HG02759 (cell line): ENCODE measurements around the gene VPS16.

Experiments used
- ATAC-seq: cut with Tn5 transposase; IDR thresholded peaks from one replicate; pipeline ENCODE4 v1.9.1; 2021; ENCODE audit warnings: mild to moderate bottlenecking, moderate library complexity; ENCODE audit not compliant: unreplicated experiment

The VPS16 gene

DNA sequence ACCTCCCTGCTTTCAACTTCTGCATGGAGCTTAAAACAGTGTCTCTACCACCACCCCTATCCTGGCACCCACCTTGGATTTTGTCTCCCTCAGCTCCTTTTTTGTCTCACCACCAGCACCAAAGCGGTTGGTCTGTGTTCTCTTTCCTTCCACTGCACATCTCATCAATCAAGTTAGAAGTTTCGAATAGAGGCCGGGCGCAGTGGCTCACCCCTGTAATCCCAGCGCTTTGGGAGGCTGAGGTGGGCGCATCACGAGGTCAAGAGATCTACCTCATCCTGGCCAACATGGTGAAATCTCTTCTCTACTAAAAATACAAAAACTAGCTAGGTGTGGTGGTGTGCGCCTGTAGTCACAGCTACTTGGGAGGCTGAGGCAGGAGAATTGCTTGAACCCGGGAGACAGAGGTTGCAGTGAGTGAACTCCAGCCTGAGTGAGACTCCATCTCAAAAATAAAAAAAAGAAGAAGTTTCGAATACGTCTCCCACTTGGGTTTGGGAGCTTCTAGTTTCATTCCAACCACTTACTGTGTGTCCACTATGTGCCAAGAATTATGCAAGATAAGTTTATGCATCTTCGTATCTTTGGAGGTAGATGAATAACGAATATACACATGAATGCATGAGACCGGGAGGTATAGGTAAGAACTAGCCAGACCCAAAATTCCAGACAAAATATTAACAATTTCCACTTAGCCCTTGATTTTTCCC, 6.0 kb upstream of the VPS16 start:
- no peak for ATAC-seq

DNA sequence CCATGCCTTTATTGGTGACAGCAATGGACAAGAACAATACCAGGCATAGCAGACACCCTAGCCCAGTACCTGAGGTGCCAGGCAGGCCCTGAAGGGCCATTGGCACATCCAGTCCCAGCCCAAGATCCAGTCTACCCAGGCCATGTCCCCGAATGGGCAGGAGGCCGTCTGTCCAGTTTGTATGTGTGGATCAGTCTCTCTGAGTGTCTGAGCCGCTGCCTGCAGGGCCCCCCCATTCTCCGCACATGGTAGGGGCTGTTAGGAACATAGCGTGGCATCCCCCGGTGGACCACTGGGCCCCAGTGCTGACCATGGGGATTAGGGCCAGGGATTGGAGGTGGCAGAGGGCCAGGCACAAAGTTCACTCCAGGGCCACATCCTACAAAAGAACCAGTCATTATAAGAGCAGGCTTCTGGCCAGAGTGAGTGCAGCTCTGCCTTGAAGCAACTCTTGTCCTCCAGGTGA, 5.2 kb upstream of the VPS16 start:
- ATAC-seq = no peak

DNA sequence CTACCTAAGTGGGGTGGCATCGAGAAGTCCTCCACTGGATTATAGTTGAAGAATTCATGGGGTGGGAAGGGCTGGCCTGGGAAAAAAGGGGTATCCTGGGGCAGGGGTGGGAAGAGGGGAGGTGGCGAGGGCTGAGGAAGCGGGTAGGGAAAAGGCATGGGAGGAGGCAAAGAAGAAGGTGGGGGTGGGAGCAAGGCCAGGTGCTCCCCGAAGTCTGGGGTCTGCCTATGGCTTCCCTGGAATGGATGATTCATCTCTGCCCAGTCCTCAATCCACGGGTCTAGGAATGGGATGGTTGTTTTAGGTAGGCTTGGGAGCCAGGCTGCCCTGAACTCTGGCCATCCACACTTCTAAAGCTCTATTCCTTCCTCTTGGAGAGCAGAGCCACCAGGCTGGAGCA, 4.5 kb upstream of the VPS16 start:
- no peak for ATAC-seq

DNA sequence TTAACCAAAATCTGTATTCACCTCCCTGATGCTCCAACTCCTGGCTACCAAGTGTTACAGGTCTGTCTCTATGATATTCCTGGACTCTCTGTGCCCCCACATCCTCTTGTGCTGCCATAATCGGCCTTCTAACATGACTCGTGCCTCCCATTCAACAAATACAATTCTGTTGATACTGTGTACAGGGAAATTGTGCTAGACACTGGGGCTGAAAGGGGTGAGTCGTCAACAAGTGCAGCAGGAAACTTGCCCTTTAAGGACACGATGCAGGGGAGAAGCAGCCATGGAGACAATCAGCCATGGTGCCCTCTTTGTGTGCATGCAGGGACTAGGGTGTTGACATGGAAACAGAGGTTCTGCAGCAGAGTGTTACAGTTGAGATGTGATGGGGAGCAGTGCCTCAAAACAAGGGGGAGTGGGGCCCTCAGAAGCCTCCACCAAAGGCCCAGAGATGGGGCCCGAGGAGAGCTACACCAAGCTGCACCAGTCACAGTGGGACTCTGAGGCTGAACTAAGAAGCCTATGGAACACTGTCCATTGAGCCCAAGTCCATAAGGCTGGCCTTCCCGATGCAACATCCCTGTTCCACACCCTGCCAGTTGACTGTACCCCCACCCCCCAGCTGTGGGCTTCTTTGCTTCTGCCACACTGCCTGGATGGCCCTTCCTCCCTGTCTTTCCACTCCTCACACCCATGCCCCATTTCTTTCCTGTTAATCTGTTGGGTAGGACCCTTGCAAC, 3.2 kb upstream of the VPS16 start:
- ATAC-seq = no peak

DNA sequence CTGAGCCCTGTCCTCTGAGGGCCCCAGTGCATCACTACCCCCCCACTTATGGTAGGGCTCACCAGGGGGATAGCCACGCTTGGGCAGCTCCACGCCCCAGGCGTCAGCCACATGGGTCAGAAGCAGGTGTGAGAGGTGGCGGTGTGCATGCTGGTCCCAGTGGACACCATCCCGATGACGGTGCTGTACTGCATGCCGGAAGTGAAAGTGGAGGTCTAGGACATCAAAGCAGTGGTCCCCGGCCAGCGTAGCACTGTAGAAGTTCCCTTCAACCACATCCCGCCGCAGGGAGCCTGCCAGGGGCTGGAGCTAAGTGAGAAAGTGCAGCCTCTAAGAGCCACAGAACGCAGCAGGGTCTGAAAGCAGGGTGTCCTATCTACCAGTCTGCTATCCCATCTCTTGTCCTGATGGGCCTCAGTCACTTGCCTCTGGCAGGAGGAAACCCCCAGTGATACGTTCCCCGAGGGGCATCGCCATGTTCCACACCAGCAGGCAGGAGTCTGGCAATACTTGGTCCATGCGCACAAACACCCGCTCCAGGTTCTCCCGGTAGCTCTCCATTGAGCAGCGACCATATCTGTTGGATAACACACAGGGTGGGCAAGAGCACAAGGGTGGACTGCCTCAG, 2.3 kb upstream of the VPS16 start:
- ATAC-seq = no peak

DNA sequence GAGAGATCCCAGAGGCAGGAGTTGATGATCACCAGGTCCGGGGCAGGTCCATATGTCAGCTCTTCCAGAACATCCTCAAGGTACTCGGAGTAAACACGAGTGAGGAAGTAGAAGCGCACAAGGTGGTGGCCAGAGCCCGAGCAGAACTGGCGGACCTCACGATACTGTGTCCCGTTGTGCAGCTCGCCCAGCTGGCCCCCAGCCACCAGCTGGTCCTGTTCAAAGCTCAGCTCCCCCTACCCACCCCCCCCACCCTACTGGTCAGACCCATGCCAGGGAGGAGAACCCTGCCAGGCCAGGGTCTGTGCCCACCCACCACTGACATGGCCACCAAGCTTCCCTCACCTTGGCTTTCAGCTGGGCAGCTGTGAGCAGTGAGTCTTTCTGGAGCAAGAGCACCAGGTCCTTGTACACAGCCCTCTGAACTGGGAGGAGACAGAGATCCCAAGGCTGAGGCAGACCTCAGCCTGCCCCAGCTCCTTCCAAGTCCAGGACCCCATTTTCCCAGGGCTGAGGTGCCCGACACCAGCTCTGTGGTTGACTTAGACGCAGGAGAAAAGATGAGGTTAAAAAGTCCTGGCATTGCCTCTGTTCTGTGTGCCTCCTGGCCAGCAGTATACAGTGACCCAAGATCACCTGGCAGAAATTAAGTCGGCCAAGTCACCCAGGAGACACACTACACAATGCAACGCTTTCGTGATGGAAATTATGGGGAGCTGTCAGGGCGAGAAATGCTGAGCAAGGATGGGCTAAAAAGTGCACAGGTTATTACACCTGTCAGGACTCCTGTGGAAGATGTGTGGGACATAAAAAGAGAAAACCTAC, 1.5 kb upstream of the VPS16 start:
- ATAC-seq = no peak

DNA sequence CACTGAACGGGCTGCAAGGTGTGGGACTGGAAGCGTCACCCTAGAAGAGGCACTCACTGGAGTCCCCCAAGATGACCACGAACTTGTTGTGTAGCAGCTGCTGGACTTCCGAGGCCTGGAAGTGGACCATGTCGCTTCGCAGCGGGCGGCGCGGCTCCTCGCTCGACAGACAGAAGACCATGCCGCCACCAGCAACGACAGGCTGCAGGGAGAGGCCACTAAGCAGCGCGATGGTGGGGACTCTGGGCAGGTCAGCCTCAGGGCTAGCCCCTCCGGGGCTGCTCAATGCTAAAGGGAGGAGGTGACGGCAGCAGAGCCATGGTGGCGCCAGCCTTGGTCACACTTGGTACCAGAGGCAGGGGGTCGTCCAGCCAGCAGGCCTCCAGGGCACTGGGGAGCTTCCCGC, 810 bp upstream of the VPS16 start:
- ATAC-seq = no peak

DNA sequence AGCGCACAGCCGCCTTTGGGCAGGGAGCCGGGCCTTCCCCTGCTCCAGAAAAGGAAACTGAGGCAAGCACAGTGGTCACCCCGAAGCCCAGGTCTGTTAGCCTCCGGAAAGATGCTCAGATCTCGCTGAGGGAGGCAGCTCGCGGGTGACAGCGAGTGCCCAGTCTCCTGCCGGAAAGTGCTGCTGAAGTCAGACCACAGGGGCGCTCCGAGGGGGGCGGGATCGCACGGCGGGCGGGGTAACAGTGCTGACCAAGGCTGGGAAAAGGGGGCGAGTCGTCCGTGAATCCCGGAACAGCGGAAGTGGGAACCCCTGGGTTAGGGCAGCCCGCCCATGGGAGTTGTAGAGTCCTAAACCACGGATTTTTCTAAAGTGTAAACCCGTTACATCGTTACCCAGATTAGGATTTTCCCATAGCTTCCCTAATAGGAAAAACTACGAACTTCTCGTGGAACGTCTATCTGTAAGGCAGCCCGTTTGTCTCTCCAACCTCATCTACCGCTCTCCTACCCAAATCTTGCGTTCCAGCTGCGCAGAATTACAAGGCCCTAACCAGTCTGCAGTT, 504 bp downstream of the VPS16 start:
- peak; percentile 46 for ATAC-seq

DNA sequence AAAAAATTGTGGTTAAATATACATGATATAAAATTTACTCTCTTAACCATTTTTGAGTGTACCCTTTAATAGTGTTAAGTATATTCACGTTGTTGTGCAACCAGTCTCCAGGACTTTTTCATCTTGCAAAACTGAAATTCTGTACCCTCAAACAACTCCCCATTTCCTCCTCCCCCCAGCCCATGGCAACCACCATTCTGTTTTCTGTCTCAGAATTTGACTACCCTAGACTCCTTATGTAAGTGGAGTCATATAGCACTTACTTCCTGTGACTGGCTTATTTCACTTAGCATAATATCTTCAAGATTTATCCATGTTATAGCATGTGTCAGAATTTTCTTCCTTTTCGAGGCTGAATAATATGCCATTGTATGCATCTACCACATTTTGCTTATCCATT, 5.1 kb downstream of the VPS16 start:
- no peak for ATAC-seq

DNA sequence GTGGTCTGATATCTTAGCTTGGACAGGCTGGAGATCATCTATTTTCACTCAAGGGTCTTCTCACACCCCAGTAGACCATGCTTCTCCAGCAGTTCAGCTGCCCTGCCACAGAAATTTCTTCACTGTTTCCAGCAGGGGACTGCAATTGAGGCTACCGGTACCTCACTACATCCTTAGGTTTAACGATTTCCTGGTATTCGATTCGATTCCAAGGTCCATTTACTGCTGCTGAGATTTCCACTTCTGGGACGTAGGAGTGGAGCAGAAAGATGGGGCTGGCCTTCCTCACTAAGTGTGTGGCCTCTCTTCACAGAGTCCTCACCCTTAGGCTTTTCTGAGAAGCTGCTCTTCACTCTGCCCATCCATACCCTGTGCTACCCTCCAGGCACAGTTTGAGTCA, 6.2 kb downstream of the VPS16 start:
- no peak for ATAC-seq

DNA sequence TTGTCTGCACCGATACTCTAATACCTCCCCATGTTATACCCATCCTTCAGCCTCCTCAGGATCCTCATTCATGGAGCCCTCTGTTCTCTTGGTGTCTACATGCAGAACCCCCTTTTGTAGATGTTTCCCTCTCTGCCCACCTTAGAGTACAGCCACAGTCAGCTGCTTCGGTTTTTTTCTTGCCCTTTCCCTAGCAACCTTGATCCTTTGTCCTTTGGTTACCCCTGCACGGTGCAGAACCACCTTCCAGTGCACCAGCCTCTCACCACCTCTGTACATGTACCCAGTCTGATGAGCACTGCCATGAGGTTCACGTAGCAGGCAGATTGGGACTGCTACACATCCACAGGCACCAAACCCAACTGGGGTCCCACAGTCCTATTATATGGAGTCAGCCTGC, 7.3 kb downstream of the VPS16 start:
- ATAC-seq = no peak

DNA sequence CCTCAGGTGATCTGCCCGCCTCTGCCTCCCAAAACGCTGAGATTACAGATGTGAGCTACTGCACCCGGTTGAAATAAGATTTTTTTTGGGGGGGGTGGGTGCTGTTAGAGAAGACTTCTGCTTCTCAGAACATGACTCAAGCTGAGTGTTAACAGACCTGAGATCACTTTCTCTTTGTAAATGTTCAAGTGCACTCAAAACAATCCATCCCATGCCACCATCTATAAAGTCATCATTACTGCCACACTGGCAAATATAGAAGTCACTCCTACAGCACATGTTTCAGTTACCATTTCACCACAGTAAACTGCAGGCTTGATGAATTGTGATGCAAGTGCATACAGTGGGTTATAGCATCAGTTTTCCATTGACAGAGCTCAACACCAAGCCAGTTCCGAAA, 9.0 kb downstream of the VPS16 start:
- ATAC-seq = no peak

DNA sequence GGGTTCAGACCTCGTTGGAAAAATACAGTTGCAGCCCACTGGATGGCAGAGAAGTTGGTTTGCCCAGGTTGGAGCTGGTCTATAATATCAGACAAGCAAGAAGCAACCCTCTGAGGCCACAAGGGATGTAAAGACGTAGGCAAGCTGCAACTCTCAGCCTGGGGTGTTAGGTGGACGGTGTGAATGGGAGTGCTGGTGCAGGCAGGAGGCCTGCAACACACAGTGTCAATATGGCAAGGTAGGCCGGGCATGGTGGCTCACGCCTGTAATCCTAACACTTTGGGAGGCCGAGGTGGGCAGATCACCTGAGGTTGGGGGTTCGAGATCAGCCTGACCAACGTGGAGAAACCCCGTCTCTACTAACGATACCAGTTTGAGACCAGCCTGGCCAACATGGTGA, 10.5 kb downstream of the VPS16 start:
- ATAC-seq = no peak

DNA sequence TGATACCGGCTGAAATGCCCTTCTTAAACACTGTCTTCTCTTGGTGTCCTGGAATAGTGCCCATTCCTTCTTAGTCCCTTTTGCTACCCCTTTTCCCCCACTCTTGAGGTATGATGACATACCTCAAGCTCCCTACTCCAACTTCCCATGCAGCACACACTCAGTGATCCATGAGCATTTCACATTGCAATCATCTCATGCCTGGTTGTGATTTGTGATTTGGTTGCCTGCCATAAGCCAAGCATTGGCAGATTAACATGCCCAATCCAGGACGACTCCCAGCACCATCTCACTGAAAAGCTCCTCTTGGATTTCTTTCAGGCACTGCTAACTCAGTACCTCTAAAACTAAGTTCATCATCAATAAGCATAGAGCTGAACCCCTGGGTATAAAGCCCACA, 18.0 kb downstream of the VPS16 start:
- ATAC-seq = no peak

DNA sequence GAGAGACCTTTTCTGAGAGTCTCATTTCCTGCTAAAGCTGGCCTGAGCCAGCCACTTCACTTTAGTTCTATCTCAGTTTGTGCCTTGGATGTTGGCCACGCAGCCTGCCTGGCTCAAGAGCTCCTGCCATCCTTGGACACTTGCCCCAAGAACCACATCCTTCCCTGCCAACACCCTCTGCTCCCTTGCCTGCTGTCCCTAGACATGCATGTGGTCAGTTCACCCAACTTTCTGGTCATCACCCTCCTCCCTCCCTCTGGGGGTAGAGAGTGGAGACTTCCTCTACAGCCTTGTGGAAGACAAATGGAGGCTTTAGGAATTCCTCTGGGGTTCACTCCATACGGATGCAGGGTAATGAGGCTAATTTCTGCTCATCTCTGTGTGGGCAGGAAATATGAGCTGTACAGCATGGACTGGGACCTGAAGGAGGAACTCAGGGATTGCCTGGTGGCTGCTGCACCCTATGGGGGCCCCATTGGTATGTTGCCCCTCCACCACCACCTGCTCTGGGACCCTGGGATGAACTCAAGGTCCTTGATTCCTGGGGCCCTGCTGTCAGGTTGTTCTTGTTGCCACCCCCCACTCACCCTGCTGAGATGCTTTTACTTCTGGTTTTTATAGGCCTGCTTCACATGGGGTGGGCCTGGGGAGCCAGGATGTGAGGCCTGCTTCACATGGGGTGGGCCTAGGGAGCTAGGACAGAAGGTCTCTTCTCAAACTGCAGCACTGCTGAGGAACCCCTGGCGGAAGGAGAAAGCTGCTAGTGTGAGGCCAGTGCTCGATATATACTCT, 19.0 kb downstream of the VPS16 start:
- ATAC-seq = no peak

DNA sequence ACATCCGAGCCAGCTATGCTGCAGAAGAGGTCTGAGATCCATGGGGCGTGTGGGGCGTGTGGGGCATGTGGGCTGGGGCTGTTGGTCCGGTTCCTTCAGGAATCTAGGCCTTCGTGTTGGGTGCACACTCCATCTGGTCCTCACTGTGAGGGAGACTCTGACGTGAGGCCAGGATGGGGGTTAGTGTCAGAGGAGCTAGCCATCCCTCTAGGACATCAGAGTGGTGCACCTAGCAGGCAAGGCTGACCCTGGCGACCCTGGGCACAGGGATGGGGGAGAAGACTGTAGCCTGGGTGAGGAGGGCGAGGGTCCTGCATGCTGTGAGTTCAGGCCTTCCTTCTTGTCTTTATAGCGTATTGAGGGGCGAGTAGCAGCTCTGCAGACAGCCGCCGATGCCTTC, 24.1 kb downstream of the VPS16 start:
- ATAC-seq = no peak

DNA sequence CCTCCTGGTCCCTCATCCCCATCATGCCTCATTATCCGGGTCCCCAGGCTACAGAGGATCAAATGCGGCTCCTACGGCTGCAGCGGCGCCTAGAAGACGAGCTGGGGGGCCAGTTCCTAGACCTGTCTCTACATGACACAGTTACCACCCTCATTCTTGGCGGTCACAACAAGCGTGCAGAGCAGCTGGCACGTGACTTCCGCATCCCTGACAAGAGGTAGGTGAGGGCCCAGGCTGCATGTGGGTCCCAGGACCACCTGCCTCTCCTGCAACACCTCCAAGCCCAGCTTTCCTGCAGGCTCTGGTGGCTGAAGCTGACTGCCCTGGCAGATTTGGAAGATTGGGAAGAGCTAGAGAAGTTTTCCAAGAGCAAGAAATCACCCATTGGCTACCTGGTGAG, 24.6 kb downstream of the VPS16 start:
- no peak for ATAC-seq

DNA sequence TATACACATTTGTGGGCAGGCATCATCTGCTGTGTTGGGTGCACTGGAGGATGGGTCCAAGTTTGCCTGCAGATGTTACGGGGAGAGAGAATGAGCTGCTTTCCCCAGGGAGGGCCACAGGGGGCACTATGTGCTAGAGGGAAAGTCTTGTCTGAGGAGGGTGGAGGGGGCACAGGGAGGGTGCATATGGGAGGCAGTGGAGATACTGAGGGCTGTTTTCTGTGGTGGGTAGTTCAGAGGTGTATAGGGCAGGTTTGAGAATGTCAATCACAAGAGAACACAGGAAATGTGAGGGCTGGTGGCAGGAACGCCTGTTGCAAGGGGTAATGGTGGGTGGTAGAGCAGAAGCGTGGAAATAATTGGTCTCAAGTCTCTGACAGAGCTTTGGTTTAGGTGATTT, 25.1 kb downstream of the VPS16 start:
- ATAC-seq = no peak

DNA sequence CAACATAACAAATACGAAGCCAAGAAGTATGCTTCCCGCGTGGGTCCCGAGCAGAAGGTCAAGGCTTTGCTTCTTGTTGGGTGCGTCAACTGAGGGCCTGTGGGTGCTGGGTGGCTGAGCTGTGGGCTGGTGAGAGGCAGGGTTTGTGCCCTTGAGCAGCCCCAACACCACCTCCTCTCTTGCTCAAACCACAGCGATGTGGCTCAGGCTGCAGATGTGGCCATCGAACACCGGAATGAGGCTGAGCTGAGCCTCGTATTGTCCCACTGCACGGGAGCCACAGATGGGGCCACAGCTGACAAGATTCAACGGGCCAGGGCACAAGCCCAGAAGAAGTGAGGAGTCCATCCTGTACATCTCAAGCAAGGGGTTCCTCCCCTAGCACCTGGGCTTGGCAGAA, 25.7 kb downstream of the VPS16 start:
- no peak for ATAC-seq
